Left lung (tissue), 10 donors: ENCODE measurements around the gene TMOD3. TPM values are rescaled to one million over a fixed set of nuclear protein-coding genes. Genes with fewer than 3 reads are reported as not detected.

Source experiments
- ATAC-seq: fragments of 200-7000 bp; cut with Tn5 transposase; one replicate; pipeline ENCODE4 v1.9.1; 2020; ENCODE audit warnings: moderate library complexity
- DNase-seq, 4 donors: peaks; one replicate each; pipeline ENCODE4 v3.0.0-alpha.2; 2013 to 2020
- H3K27ac ChIP-seq, 2 donors: fragments of 200-600 bp; sonication (generic) in 1 of 2; one replicate each; pipeline versions ENCODE4 v1.5.0 to v1.8.0; 2020 to 2021
- H3K27me3 ChIP-seq, 2 donors: fragments of 200-600 bp; sonication (generic) in 1 of 2; one replicate each; pipeline versions ENCODE4 v1.5.0 to v1.8.0; 2020 to 2021
- H3K36me3 ChIP-seq, 2 donors: fragments of 200-600 bp; sonication (generic) in 1 of 2; one replicate each; pipeline versions ENCODE4 v1.5.0 to v1.8.0; 2020 to 2021
- H3K4me1 ChIP-seq, 2 donors: fragments of 200-600 bp; one replicate each; pipeline ENCODE4 v1.8.0; 2021
- H3K4me3 ChIP-seq, 2 donors: fragments of 200-600 bp; sonication (generic) in 1 of 2; one replicate each; pipeline versions ENCODE4 v1.5.0 to v1.8.0; 2020 to 2021; ENCODE audit warnings: mild to moderate bottlenecking in 1 of 2
- H3K9me3 ChIP-seq, 2 donors: fragments of 200-600 bp; sonication (generic) in 1 of 2; one replicate each; pipeline versions ENCODE4 v1.5.0 to v1.8.0; 2020 to 2021
- CTCF ChIP-seq, 2 donors: fragments of 200-600 bp; sonication (generic) in 1 of 2; IDR thresholded peaks; one replicate each; pipeline versions ENCODE4 v1.5.0 to v1.8.0; 2021; ENCODE audit warnings: antibody characterized with exemption in 2 of 2
- intact Hi-C, 2 donors: fragments of 100-400 bp; cut with DNase I; formaldehyde crosslinking; loops; one replicate each; pipeline versions ENCODE4 v1.11.2 to v1.14.2; 2022
- polyA plus RNA-seq, 6 donors: library from polyadenylated mRNA; unstranded; fragments of 120-200 nt; gene quantifications; one replicate each; pipeline ENCODE4 v1.2.1, GENCODE V29; 2013; ENCODE audit not compliant: insufficient read length in 6 of 6
- total RNA-seq, 2 donors: library from RNA; stranded (reverse); fragmentation: NEBNext Ultra II Directional; extraction: Animal tissue kit (Norgen Biotek cat#: 25700); gene quantifications; one replicate each; pipeline ENCODE4 v1.2.1, GENCODE V29; 2021
- donor health status: DM: no; HTN: yes; CAD: no.
- donor health status: DM: no; HTN: no; CAD: no.

Gene TMOD3
- total and polyA plus RNA-seq, 8 donors, result 68.2 to 90.8 (median 74.4) TPM

GRCh38 chr15:51887887-51888592 is 58.6 kb downstream of the TMOD3 start:
- Histone ChIP-seq H3K27ac (no peak overlapping the region), H3K4me3 (no peak overlapping the region), H3K4me1 (peaks cover 13 to 25% of the 10 kb centered on the region in 2 donors), H3K27me3 (no peaks in the 10 kb centered on the region), H3K36me3 (peaks cover 0 to 33% of the 10 kb centered on the region in 2 donors), H3K9me3 (no peaks in the 10 kb centered on the region)
- no peak for TF ChIP-seq CTCF (IDR thresholded peaks at IDR 0.05)
- ATAC-seq, result no peak
- intact Hi-C loops, result no loop called here
- no peak for DNase-seq

- TF ChIP-seq CTCF (IDR thresholded peaks at IDR 0.05), result peak; percentile 46 to 63
- Histone ChIP-seq H3K36me3 (peaks cover 0 to 38% of the 10 kb centered on the region in 2 donors), H3K4me1 (peaks cover 6 to 25% of the 10 kb centered on the region in 2 donors), H3K9me3 (no peaks in the 10 kb centered on the region), H3K27ac (no peak overlapping the region), H3K27me3 (no peaks in the 10 kb centered on the region), H3K4me3 (no peak overlapping the region)
- DNase-seq (no peak), ATAC-seq (peak; percentile 63)
- intact Hi-C loops, result no loop called here
These were observed 59.2 kb downstream of the TMOD3 start for GRCh38 chr15:51888593-51889195.

GRCh38 chr15:51889486-51889885 is 60.0 kb downstream of the TMOD3 start:
- intact Hi-C loops, result no loop called here
- no peak for TF ChIP-seq CTCF (IDR thresholded peaks at IDR 0.05)
- Histone ChIP-seq H3K9me3 (no peaks in the 10 kb centered on the region), H3K4me3 (no peak overlapping the region), H3K4me1 (peaks cover 1 to 20% of the 10 kb centered on the region in 2 donors), H3K36me3 (peaks cover 0 to 45% of the 10 kb centered on the region in 2 donors), H3K27ac (no peak overlapping the region), H3K27me3 (no peaks in the 10 kb centered on the region)
- DNase-seq (no peak), ATAC-seq (no peak)

GRCh38 chr15:51904421-51904820 is 75.0 kb downstream of the TMOD3 start:
- Histone ChIP-seq H3K27me3 (no peaks in the 10 kb centered on the region), H3K9me3 (no peaks in the 10 kb centered on the region), H3K4me1 (peaks cover 0 to 17% of the 10 kb centered on the region in 2 donors), H3K27ac (peak overlapping the region in 1 of 2 donors; percentile 2), H3K36me3 (peaks cover 0 to 86% of the 10 kb centered on the region in 2 donors), H3K4me3 (no peak overlapping the region)
- ATAC-seq (no peak), DNase-seq (no peak)
- TF ChIP-seq CTCF (IDR thresholded peaks at IDR 0.05), result no peak
- intact Hi-C loops, result no loop called here

GRCh38 chr15:51904931-51905330 is 75.5 kb downstream of the TMOD3 start:
- H3K36me3 ChIP-seq, result peaks cover 0 to 84% of the 10 kb centered on the region in 2 donors

More at GRCh38 chr15:51904931-51905330, 75.5 kb downstream of the TMOD3 start:
- Histone ChIP-seq H3K9me3 (no peaks in the 10 kb centered on the region), H3K4me1 (peaks cover 0 to 17% of the 10 kb centered on the region in 2 donors), H3K27me3 (no peaks in the 10 kb centered on the region), H3K27ac (peak overlapping the region in 1 of 2 donors; percentile 45), H3K4me3 (no peak overlapping the region)
- intact Hi-C loops, result no loop called here
- DNase-seq (no peak), ATAC-seq (peak; percentile 44)
- no peak for TF ChIP-seq CTCF (IDR thresholded peaks at IDR 0.05)
